IMR-90 (cell line): Measurements from ENCODE around the gene GTF2H4. TPM values are rescaled to one million over a fixed set of nuclear protein-coding genes. Genes with fewer than 3 reads are reported as not detected.

Experiments
- ATAC-seq: fragments of 200-7000 bp; cut with Tn5 transposase; 2 replicates; pipeline ENCODE4 v1.9.1; 2020; ENCODE audit warnings: low read depth, mild to moderate bottlenecking, moderate library complexity
- BruUV-seq: library from RNA; stranded (reverse); fragments of 400-500 nt; replicated peaks from 2 replicates; lab custom pipeline; 2021; lab: Mats Ljungman, UMichigan
- CTCF ChIA-PET: fragments of 300-600 bp; formaldehyde crosslinking; extraction: SDS; loops from one replicate; lab custom pipeline; 2021; ENCODE audit warnings: antibody characterized with exemption; lab: Yijun Ruan, JAX
- POLR2A ChIA-PET: fragments of 300-600 bp; sonication (Branson Sonifier 250); formaldehyde crosslinking; loops from one replicate; lab custom pipeline; 2022; ENCODE audit warnings: antibody characterized with exemption; ENCODE audit not compliant: unreplicated experiment; lab: Charles Lee
- DNase-seq: peaks from one replicate; pipeline ENCODE4 v3.0.0; 2013
- H2AFZ ChIP-seq: replicated peaks from 2 replicates; pipeline ENCODE3; 2013; ENCODE audit warnings: low read length, mild to moderate bottlenecking; ENCODE audit not compliant: poor library complexity
- H2AK5ac ChIP-seq: 2 replicates; pipeline ENCODE4 v1.6.1; 2013; ENCODE audit warnings: low read depth, low read length, inconsistent platforms
- H2AK9ac ChIP-seq: replicated peaks from 2 replicates; pipeline ENCODE3; 2013; ENCODE audit warnings: mild to moderate bottlenecking, low read depth, low read length, moderate library complexity; ENCODE audit not compliant: poor library complexity
- H2BK120ac ChIP-seq: 2 replicates; pipeline ENCODE4 v1.6.1; 2013; ENCODE audit warnings: low read depth, low read length, inconsistent platforms
- H2BK15ac ChIP-seq: 3 replicates; pipeline ENCODE4 v1.6.1; 2013; ENCODE audit warnings: low read depth, low read length, inconsistent platforms
- H2BK20ac ChIP-seq: 2 replicates; pipeline ENCODE4 v1.6.1; 2013; ENCODE audit warnings: low read depth, mild to moderate bottlenecking, inconsistent platforms, low read length, moderate library complexity
- H2BK5ac ChIP-seq: 2 replicates; pipeline ENCODE4 v1.6.1; 2013; ENCODE audit warnings: mild to moderate bottlenecking, low read depth, low read length, inconsistent platforms; ENCODE audit not compliant: poor library complexity, severe bottlenecking
- H3K14ac ChIP-seq: replicated peaks from 2 replicates; pipeline ENCODE4 v1.6.1; 2013; ENCODE audit warnings: low read depth, low read length, inconsistent platforms
- H3K18ac ChIP-seq: 2 replicates; pipeline ENCODE4 v1.6.1; 2013; ENCODE audit warnings: low read depth, low read length, control low read depth
- H3K23ac ChIP-seq: 2 replicates; pipeline ENCODE4 v1.6.1; 2013; ENCODE audit warnings: low read depth, low read length, inconsistent platforms
- H3K27ac ChIP-seq: 2 replicates; pipeline ENCODE4 v1.5.1; 2013; ENCODE audit warnings: mild to moderate bottlenecking, control low read depth, low read length; ENCODE audit not compliant: insufficient read depth
- H3K27me3 ChIP-seq: 2 replicates; pipeline ENCODE4 v1.6.1; 2013; ENCODE audit warnings: low read length; ENCODE audit not compliant: control insufficient read depth, insufficient read depth
- H3K36me3 ChIP-seq: 2 replicates; pipeline ENCODE4 v1.6.1; 2013; ENCODE audit warnings: low read length, mixed read lengths; ENCODE audit not compliant: control insufficient read depth, insufficient read depth
- H3K4ac ChIP-seq: 2 replicates; pipeline ENCODE4 v1.6.1; 2013; ENCODE audit warnings: low read depth, low read length, inconsistent platforms
- H3K4me1 ChIP-seq: 2 replicates; pipeline ENCODE4 v1.6.1; 2013; ENCODE audit warnings: low read length, mixed read lengths; ENCODE audit not compliant: control insufficient read depth, insufficient read depth
- H3K4me2 ChIP-seq: 2 replicates; pipeline ENCODE4 v1.6.1; 2013; ENCODE audit warnings: low read depth, mild to moderate bottlenecking, control low read depth, low read length, moderate library complexity
- H3K4me3 ChIP-seq: 2 replicates; pipeline ENCODE4 v1.5.1; 2013; ENCODE audit warnings: low read depth, mild to moderate bottlenecking, control low read depth, low read length, moderate library complexity; ENCODE audit not compliant: insufficient read depth
- H3K56ac ChIP-seq: 2 replicates; pipeline ENCODE4 v1.6.1; 2013; ENCODE audit warnings: low read length, inconsistent platforms; ENCODE audit not compliant: insufficient read depth; ENCODE audit errors: extremely low read depth
- H3K79me1 ChIP-seq, 2 experiments: 2 replicates each; pipeline ENCODE4 v1.6.1; 2013; ENCODE audit warnings: low read length in 2 of 2, inconsistent platforms in 1 of 2, low read depth in 1 of 2
- H3K9ac ChIP-seq: 2 replicates; pipeline ENCODE4 v1.6.1; 2013; ENCODE audit warnings: low read depth, low read length, control low read depth
- H3K9me1 ChIP-seq: 2 replicates; pipeline ENCODE4 v1.6.1; 2013; ENCODE audit warnings: low read length, inconsistent platforms; ENCODE audit not compliant: insufficient read depth
- H3K9me3 ChIP-seq: 2 replicates; pipeline ENCODE4 v1.6.1; 2013; ENCODE audit warnings: low read length; ENCODE audit not compliant: control insufficient read depth, insufficient read depth
- H4K20me1 ChIP-seq: 2 replicates; pipeline ENCODE4 v1.6.1; 2013; ENCODE audit warnings: low read length, inconsistent platforms; ENCODE audit not compliant: insufficient read depth
- H4K5ac ChIP-seq: 2 replicates; pipeline ENCODE4 v1.6.1; 2013; ENCODE audit warnings: mild to moderate bottlenecking, low read depth, low read length, control low read depth
- H4K8ac ChIP-seq, 2 experiments: 2 replicates each; pipeline ENCODE4 v1.6.1; 2013; ENCODE audit warnings: low read depth in 2 of 2, low read length in 2 of 2, control low read depth in 1 of 2, inconsistent platforms in 1 of 2
- H4K91ac ChIP-seq: 2 replicates; pipeline ENCODE4 v1.6.1; 2013; ENCODE audit warnings: low read depth, low read length, inconsistent platforms; ENCODE audit not compliant: insufficient read depth
- CEBPB ChIP-seq: IDR thresholded peaks from 2 replicates; pipeline ENCODE4 v1.6.1; 2012; ENCODE audit warnings: low read depth, low read length, improper control_type of control experiment
- CHD1 ChIP-seq: IDR thresholded peaks from 2 replicates; pipeline ENCODE4 v1.6.1; 2012; ENCODE audit warnings: low read depth, low read length, improper control_type of control experiment
- FOS ChIP-seq: fragments of 150-350 bp; IDR thresholded peaks from 2 replicates; pipeline ENCODE4 v1.6.1; 2016; ENCODE audit warnings: low read depth, low read length
- MAFK ChIP-seq: IDR thresholded peaks from 2 replicates; pipeline ENCODE4 v1.6.1; 2012; ENCODE audit warnings: low read depth, low read length, improper control_type of control experiment
- MAZ ChIP-seq: IDR thresholded peaks from 2 replicates; pipeline ENCODE4 v1.6.1; 2012; ENCODE audit warnings: low read depth, mild to moderate bottlenecking, low read length, improper control_type of control experiment, moderate library complexity, borderline replicate concordance
- MXI1 ChIP-seq: IDR thresholded peaks from 2 replicates; pipeline ENCODE4 v1.6.1; 2012; ENCODE audit warnings: low read depth, mild to moderate bottlenecking, low read length, moderate library complexity, borderline replicate concordance
- NFE2L2 ChIP-seq: fragments of 150-350 bp; IDR thresholded peaks from 2 replicates; pipeline ENCODE4 v1.6.1; 2016; ENCODE audit warnings: low read depth, mild to moderate bottlenecking, low read length
- POLR2A ChIP-seq: IDR thresholded peaks from 2 replicates; pipeline ENCODE4 v1.6.1; 2012; ENCODE audit warnings: mild to moderate bottlenecking, low read depth, low read length
- RAD21 ChIP-seq: IDR thresholded peaks from 2 replicates; pipeline ENCODE4 v1.6.1; 2012; ENCODE audit warnings: low read length, improper control_type of control experiment
- RCOR1 ChIP-seq: IDR thresholded peaks from 2 replicates; pipeline ENCODE4 v1.6.1; 2012; ENCODE audit warnings: mild to moderate bottlenecking, low read length, improper control_type of control experiment; ENCODE audit not compliant: insufficient replicate concordance
- RFX5 ChIP-seq: IDR thresholded peaks from 2 replicates; pipeline ENCODE4 v1.8.0; 2012; ENCODE audit warnings: low read depth, mild to moderate bottlenecking, low read length, moderate library complexity
- SMC3 ChIP-seq: fragments of 150-350 bp; IDR thresholded peaks from 2 replicates; pipeline ENCODE4 v1.6.1; 2016; ENCODE audit warnings: low read depth, mild to moderate bottlenecking, antibody characterized with exemption, low read length, moderate library complexity
- WGBS, 2 experiments: methylation state at CpG; one replicate each; pipeline versions ENCODE4 v1.1.5 to v1.1.7; 2013; ENCODE audit warnings: missing lambda C conversion rate in 2 of 2; ENCODE audit not compliant: insufficient read length in 1 of 2; ENCODE audit errors: extremely low coverage in 2 of 2; 5-methylcytosine and 5-hydroxymethylcytosine counted together
- dilution Hi-C: fragments of 300-500 bp; cut with HindIII; formaldehyde crosslinking; loops from one replicate; pipeline ENCODE4 v1.14.3; 2018; ENCODE audit warnings: low sequenced_read_pairs; ENCODE audit not compliant: unreplicated experiment
- in situ Hi-C: fragments of 300-500 bp; cut with MboI; formaldehyde crosslinking; loops from 3 replicates; pipeline ENCODE4 v1.14.3; 2019; ENCODE audit warnings: low sequenced_read_pairs, inconsistent platforms, mixed read lengths
- intact Hi-C: fragments of 100-400 bp; cut with micrococcal nuclease; formaldehyde crosslinking; loops from 2 replicates; pipeline ENCODE4 v1.10.0; 2022
- polyA plus RNA-seq, 3 experiments: library from polyadenylated mRNA; depleted of rRNA; stranded (reverse); fragments of >200 nt; gene quantifications; 2 replicates each; pipeline ENCODE4 v1.2.3, GENCODE V29; 2012; ENCODE audit warnings: low replicate concordance in 1 of 3
- total RNA-seq: library from RNA; depleted of rRNA; stranded (reverse); fragments of >200 nt; gene quantifications from 2 replicates; pipeline ENCODE4 v1.2.3, GENCODE V29; 2012
- TF ChIP-seq, protein P1 (sequence below): fragments of 150-350 bp; IDR thresholded peaks from 2 replicates; pipeline ENCODE4 v1.6.1; 2017; ENCODE audit warnings: mild to moderate bottlenecking, antibody characterized with exemption, low read length, low read depth
- TF ChIP-seq, protein P2 (sequence below): fragments of 150-350 bp; IDR thresholded peaks from 2 replicates; pipeline ENCODE4 v1.6.1; 2016; ENCODE audit warnings: low read depth, mild to moderate bottlenecking, low read length, moderate library complexity, borderline replicate concordance
- TF ChIP-seq, protein P3 (sequence below): conservative IDR thresholded peaks from 2 replicates; pipeline ENCODE4 v1.5.1; 2012; ENCODE audit warnings: mild to moderate bottlenecking, low read depth, low read length, improper control_type of control experiment

Gene GTF2H4
- total and polyA plus RNA-seq, 2 of the 4 experiments (the other 2 are of a cell fraction), result 13.4 to 30.8 TPM

DNA sequence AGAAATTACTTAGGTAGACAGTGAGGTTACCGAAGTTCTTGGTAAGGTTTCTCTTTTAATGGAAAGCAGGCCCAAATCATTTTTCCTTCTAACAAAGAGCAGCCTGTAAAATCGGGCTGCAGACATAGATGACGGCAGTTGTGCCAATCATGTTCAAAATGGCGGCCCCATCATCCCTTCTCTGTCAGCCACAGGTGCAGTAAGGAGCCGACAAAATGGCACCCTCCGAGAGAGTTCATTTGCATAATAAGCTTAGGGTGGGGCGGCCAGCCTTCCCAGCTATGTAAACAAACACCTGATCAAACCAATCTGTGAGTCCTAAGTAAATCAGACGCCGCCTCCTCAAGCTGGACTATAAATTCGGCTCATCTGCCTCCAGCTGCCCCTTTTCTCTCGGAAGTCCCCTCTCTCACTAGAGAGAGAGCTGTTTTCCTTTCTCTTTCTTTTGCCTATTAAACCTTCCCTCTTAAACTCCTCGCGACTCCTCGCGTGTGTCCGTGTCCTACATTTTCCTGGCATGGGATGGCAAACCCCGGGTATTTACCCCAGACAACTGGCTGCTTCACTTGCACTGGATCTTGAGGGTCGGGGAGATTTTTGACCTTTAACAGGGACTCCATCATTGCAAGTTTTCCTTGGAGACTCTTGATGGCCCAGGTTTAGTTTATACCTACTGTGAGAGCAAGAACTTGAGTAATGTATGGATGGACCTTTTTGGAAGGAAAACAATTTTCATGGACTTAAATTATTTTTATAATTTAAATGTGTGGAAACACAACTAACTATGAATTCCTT, 32.6 kb upstream of the GTF2H4 start:
- in situ Hi-C loops, result loop anchor here (5.0 kb wide), 2 partner anchors 133 to 198 kb away; partner anchors contain the start of genes FLOT1 and IER3
- CTCF ChIA-PET, result interaction anchor here (0.7 to 0.9 kb wide), 2 partner anchors 44 to 46 kb away, joined by 3 read pairs; no protein-coding TSS in a partner anchor
- TF ChIP-seq, protein P1, sequence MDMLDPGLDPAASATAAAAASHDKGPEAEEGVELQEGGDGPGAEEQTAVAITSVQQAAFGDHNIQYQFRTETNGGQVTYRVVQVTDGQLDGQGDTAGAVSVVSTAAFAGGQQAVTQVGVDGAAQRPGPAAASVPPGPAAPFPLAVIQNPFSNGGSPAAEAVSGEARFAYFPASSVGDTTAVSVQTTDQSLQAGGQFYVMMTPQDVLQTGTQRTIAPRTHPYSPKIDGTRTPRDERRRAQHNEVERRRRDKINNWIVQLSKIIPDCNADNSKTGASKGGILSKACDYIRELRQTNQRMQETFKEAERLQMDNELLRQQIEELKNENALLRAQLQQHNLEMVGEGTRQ, result no peak
- TF ChIP-seq CEBPB (no peak), MXI1 (no peak), RFX5 (no peak), MAFK (no peak), MAZ (no peak), RCOR1 (no peak), FOS (no peak), RAD21 (no peak), POLR2A (no peak), SMC3 (no peak), NFE2L2 (no peak), CHD1 (no peak)
- TF ChIP-seq, protein P2, sequence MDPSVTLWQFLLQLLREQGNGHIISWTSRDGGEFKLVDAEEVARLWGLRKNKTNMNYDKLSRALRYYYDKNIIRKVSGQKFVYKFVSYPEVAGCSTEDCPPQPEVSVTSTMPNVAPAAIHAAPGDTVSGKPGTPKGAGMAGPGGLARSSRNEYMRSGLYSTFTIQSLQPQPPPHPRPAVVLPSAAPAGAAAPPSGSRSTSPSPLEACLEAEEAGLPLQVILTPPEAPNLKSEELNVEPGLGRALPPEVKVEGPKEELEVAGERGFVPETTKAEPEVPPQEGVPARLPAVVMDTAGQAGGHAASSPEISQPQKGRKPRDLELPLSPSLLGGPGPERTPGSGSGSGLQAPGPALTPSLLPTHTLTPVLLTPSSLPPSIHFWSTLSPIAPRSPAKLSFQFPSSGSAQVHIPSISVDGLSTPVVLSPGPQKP, result no peak
- TF ChIP-seq, protein P3, sequence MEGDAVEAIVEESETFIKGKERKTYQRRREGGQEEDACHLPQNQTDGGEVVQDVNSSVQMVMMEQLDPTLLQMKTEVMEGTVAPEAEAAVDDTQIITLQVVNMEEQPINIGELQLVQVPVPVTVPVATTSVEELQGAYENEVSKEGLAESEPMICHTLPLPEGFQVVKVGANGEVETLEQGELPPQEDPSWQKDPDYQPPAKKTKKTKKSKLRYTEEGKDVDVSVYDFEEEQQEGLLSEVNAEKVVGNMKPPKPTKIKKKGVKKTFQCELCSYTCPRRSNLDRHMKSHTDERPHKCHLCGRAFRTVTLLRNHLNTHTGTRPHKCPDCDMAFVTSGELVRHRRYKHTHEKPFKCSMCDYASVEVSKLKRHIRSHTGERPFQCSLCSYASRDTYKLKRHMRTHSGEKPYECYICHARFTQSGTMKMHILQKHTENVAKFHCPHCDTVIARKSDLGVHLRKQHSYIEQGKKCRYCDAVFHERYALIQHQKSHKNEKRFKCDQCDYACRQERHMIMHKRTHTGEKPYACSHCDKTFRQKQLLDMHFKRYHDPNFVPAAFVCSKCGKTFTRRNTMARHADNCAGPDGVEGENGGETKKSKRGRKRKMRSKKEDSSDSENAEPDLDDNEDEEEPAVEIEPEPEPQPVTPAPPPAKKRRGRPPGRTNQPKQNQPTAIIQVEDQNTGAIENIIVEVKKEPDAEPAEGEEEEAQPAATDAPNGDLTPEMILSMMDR, result no peak

More for the DNA sequence above, 32.6 kb upstream of the GTF2H4 start:
- Histone ChIP-seq H2AFZ (no peak overlapping the region), H3K23ac (no peak overlapping the region), H2BK20ac (no peak overlapping the region; the same call in 1 of the 2 replicates), H2AK5ac (no peak overlapping the region), H4K5ac (no peak overlapping the region), H2BK5ac (no peak overlapping the region), H3K4me2 (no peak overlapping the region), H3K79me1 (no peaks in the 10 kb centered on the region), H3K56ac (no peak overlapping the region), H3K27ac (no peak overlapping the region), H4K8ac (no peak overlapping the region), H3K4ac (no peak overlapping the region), H4K91ac (no peak overlapping the region), H3K27me3 (no peaks in the 10 kb centered on the region), H3K36me3 (no peaks in the 10 kb centered on the region), H2BK15ac (no peak overlapping the region), H3K14ac (no peak overlapping the region), H3K4me3 (no peak overlapping the region), H2AK9ac (no peak overlapping the region), H3K9me1 (no peaks in the 10 kb centered on the region), H4K20me1 (no peaks in the 10 kb centered on the region), H3K9ac (no peak overlapping the region), H3K4me1 (no peaks in the 10 kb centered on the region), H3K18ac (no peak overlapping the region), H3K9me3 (peaks cover 5% of the 10 kb centered on the region), H2BK120ac (no peak overlapping the region)
- POLR2A ChIA-PET, result no interaction called here
- no peak for ATAC-seq
- no TSS peak for BruUV-seq
- 89% methylated on average over 5 of the region's 18 CpGs; no CpG with 5 or more reads in 1 of the 2 experiments for WGBS, 2 experiments
- no peak for DNase-seq
- dilution Hi-C loops, result no loop called here
- intact Hi-C loops, result loop anchor here (2.0 kb wide), 1 partner anchor 31 kb away; no protein-coding TSS in a partner anchor
